LNCAP (cell line): Measurements from ENCODE around the gene BAIAP2.

Source experiments
- TF ChIP-seq, protein P1 (sequence below): fragments of 450-650 bp; IDR thresholded peaks from 2 replicates; pipeline ENCODE4 v1.5.1; 2017; ENCODE audit warnings: mild to moderate bottlenecking

BAIAP2 gene

DNA sequence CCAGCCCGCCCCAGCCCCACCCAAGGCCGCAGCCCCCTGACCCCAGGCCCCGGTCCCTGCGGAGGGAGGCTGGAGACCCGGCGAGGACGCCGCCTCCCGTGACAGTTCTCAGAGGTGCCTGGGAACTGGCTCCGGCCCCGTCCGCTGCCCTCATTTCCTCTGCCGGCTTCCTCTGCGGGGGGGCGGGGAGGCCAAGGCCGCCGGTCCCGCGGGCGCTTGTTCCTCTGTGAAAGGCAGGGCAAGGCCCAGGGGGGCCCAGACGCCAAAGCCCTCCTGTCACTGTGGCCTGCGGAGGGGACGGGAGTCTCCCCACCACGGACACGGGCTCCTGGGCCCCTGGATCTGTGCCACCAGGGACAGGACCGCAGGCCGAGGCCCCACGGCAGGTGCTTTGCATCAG lies 125.4 kb downstream of the BAIAP2 start:
- TF ChIP-seq, protein P1, sequence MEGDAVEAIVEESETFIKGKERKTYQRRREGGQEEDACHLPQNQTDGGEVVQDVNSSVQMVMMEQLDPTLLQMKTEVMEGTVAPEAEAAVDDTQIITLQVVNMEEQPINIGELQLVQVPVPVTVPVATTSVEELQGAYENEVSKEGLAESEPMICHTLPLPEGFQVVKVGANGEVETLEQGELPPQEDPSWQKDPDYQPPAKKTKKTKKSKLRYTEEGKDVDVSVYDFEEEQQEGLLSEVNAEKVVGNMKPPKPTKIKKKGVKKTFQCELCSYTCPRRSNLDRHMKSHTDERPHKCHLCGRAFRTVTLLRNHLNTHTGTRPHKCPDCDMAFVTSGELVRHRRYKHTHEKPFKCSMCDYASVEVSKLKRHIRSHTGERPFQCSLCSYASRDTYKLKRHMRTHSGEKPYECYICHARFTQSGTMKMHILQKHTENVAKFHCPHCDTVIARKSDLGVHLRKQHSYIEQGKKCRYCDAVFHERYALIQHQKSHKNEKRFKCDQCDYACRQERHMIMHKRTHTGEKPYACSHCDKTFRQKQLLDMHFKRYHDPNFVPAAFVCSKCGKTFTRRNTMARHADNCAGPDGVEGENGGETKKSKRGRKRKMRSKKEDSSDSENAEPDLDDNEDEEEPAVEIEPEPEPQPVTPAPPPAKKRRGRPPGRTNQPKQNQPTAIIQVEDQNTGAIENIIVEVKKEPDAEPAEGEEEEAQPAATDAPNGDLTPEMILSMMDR, result no peak

- TF ChIP-seq, protein P1, result no peak
Observed at GRCh38 chr17:81160747-81161453, 125.9 kb downstream of the BAIAP2 start.

GRCh38 chr17:81161536-81161935 lies 126.6 kb downstream of the BAIAP2 start:
- TF ChIP-seq, protein P1, result no peak

DNA sequence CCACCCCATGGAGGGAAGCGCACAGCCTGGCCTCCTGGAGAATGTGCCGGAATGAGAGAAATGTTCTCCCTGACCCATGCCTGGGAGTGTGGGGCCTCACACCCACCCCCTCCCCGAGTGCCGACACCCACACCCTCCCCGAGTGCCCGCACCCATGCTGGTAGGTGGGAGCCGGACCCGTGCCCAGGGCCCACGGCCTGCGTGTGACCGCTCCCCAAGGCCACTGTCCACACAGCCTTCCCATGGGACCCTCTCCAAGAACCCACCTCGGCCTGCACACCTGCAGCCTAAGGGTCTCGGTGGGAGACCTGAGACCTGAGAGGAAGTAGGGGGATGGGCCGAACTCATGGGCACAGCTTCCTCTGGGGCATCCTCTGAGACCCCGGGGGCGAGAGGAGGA lies 127.0 kb downstream of the BAIAP2 start:
- TF ChIP-seq, protein P1, result no peak

- TF ChIP-seq, protein P1, result no peak
Observed at GRCh38 chr17:81162491-81162890, 127.5 kb downstream of the BAIAP2 start.

GRCh38 chr17:81163051-81163695 lies 128.2 kb downstream of the BAIAP2 start:
- TF ChIP-seq, protein P1, result no peak

- TF ChIP-seq, protein P1, result no peak
Observed at GRCh38 chr17:81163703-81164370, 128.9 kb downstream of the BAIAP2 start.
